B cell (primary cell): ENCODE results near the gene MAPKAP1. TPM values are rescaled to one million over a fixed set of nuclear protein-coding genes. Genes with fewer than 3 reads are reported as not detected.

ENCODE experiments used
- ATAC-seq: fragments of 200-7000 bp; cut with Tn5 transposase; one replicate; pipeline ENCODE4 v1.10.0; 2021; ENCODE audit warnings: low read depth, mild to moderate bottlenecking, moderate number of reproducible peaks, moderate library complexity
- CTCF ChIA-PET: fragments of 350-600 bp; sonication (Branson Sonifier 250); formaldehyde crosslinking; loops from one replicate; lab custom pipeline; 2021; ENCODE audit warnings: antibody characterized with exemption, inconsistent platforms; lab: Charles Lee
- POLR2A ChIA-PET: fragments of 350-600 bp; sonication (Branson Sonifier 250); formaldehyde crosslinking; loops from one replicate; lab custom pipeline; 2021; ENCODE audit warnings: antibody characterized with exemption; lab: Charles Lee
- DNase-seq: peaks from one replicate; pipeline ENCODE4 v3.0.0; 2013
- H2AFZ ChIP-seq: 2 replicates; pipeline ENCODE4 v1.6.1; 2012; ENCODE audit warnings: mild to moderate bottlenecking, low read depth, low read length; ENCODE audit not compliant: insufficient read depth, poor library complexity, severe bottlenecking
- H3K27ac ChIP-seq, 2 donors: 1 replicate in 1 of 2; 2 replicates in 1 of 2; pipeline ENCODE4 v1.5.1; 2012 to 2013; ENCODE audit warnings: low read length in 2 of 2, mild to moderate bottlenecking in 2 of 2, moderate library complexity in 1 of 2
- H3K27me3 ChIP-seq, 4 experiments: fragments of 200-600 bp in 1 of 4; sonication (generic) in 1 of 4; replicated peaks in 1 of 4; 1 replicate in 2 of 4; 2 replicates in 2 of 4; pipeline versions ENCODE4 v1.6.1 to v1.7.0; 2013 to 2016; ENCODE audit warnings: low read length in 3 of 4, mild to moderate bottlenecking in 2 of 4, mixed read lengths in 1 of 4, moderate library complexity in 1 of 4; ENCODE audit not compliant: insufficient read depth in 4 of 4, control insufficient read depth in 3 of 4; ENCODE audit errors: control extremely low read depth in 1 of 4
- H3K36me3 ChIP-seq, 2 experiments: replicated peaks in 1 of 2; 1 replicate in 1 of 2; 2 replicates in 1 of 2; pipeline versions ENCODE4 v1.6.1 to v1.7.1; 2013; ENCODE audit warnings: low read length in 1 of 2; ENCODE audit not compliant: insufficient read depth in 2 of 2, control insufficient read depth in 1 of 2; ENCODE audit errors: control extremely low read depth in 1 of 2, extremely low read depth in 1 of 2
- H3K4me1 ChIP-seq, 2 donors: fragments of 200-600 bp in 1 of 2; sonication (generic) in 1 of 2; 1 replicate in 1 of 2; 2 replicates in 1 of 2; pipeline versions ENCODE4 v1.5.1 to v1.6.1; 2013 to 2017; ENCODE audit warnings: low read length in 2 of 2; ENCODE audit not compliant: control insufficient read depth in 2 of 2, insufficient read depth in 2 of 2
- H3K4me2 ChIP-seq: replicated peaks from 2 replicates; pipeline ENCODE3; 2012; ENCODE audit warnings: mild to moderate bottlenecking, low read depth, low read length; ENCODE audit not compliant: poor library complexity, severe bottlenecking
- H3K4me3 ChIP-seq, 5 experiments: fragments of 200-600 bp in 1 of 5; sonication (generic) in 1 of 5; 1 replicate in 3 of 5; 2 replicates in 2 of 5; pipeline versions ENCODE4 v1.5.1 to v1.7.0; 2011 to 2016; ENCODE audit warnings: low read length in 4 of 5, mild to moderate bottlenecking in 4 of 5, low read depth in 2 of 5, control low read depth in 1 of 5, moderate library complexity in 1 of 5; ENCODE audit not compliant: insufficient read depth in 1 of 5; ENCODE audit errors: control extremely low read depth in 1 of 5, extremely low read depth in 1 of 5
- H3K79me2 ChIP-seq: fragments of 200-600 bp; sonication (generic); one replicate; pipeline ENCODE4 v1.6.0; 2016; ENCODE audit warnings: low read length; ENCODE audit not compliant: control insufficient read depth, insufficient read depth
- H3K9ac ChIP-seq: fragments of 200-600 bp; sonication (generic); 2 replicates; pipeline ENCODE4 v1.6.1; 2017; ENCODE audit warnings: mild to moderate bottlenecking, low read length, moderate library complexity
- H3K9me3 ChIP-seq, 3 donors: one replicate each; pipeline versions ENCODE4 v1.6.1 to v1.7.1; 2013; ENCODE audit warnings: low read length in 2 of 3; ENCODE audit not compliant: control insufficient read depth in 2 of 3, insufficient read depth in 1 of 3; ENCODE audit errors: control extremely low read depth in 1 of 3
- H4K20me1 ChIP-seq: 2 replicates; pipeline ENCODE4 v1.6.0; 2012; ENCODE audit warnings: mild to moderate bottlenecking, low read length; ENCODE audit not compliant: insufficient read depth, control insufficient read depth, poor library complexity, severe bottlenecking
- H3K27ac Mint-ChIP-seq: one replicate; pipeline ENCODE4 v1.8.0; 2021; ENCODE audit warnings: mixed read lengths
- H3K27me3 Mint-ChIP-seq: one replicate; pipeline ENCODE4 v1.8.0; 2021; ENCODE audit warnings: mixed read lengths
- H3K4me1 Mint-ChIP-seq: one replicate; pipeline ENCODE4 v1.8.0; 2021; ENCODE audit warnings: mixed read lengths
- H3K4me3 Mint-ChIP-seq: one replicate; pipeline ENCODE4 v1.8.0; 2021; ENCODE audit warnings: mixed read lengths
- H3K9me3 Mint-ChIP-seq: one replicate; pipeline ENCODE4 v1.8.0; 2022; ENCODE audit warnings: mixed read lengths; ENCODE audit not compliant: insufficient read depth
- EZH2 ChIP-seq: IDR thresholded peaks from 2 replicates; pipeline ENCODE4 v1.6.1; 2012; ENCODE audit warnings: borderline replicate concordance, low read depth, mild to moderate bottlenecking, moderate library complexity, low read length; ENCODE audit not compliant: insufficient read depth, poor library complexity, severe bottlenecking
- WGBS: methylation state at CpG from one replicate; pipeline ENCODE4 v1.1.5; 2013; ENCODE audit warnings: missing lambda C conversion rate; ENCODE audit not compliant: insufficient coverage; 5-methylcytosine and 5-hydroxymethylcytosine counted together
- intact Hi-C: fragments of 100-400 bp; cut with micrococcal nuclease; formaldehyde crosslinking; loops from one replicate; pipeline ENCODE4 v1.10.0; 2022
- polyA plus RNA-seq: library from polyadenylated mRNA; depleted of rRNA; stranded (reverse); fragments of >200 nt; gene quantifications from 2 replicates; pipeline ENCODE4 v1.2.3, GENCODE V29; 2012
- total RNA-seq, 2 donors: library from RNA; stranded (reverse); fragments of 120-200 nt in 1 of 2; gene quantifications; 1 replicate in 1 of 2; 2 replicates in 1 of 2; pipeline versions ENCODE4 v1.2.3 to v1.2.4, GENCODE V29; 2013 to 2022
- TF ChIP-seq, protein P1 (sequence below): fragments of 200-600 bp; IDR thresholded peaks from one replicate; pipeline ENCODE4 v1.8.0; 2022; ENCODE audit warnings: antibody characterized with exemption, mild to moderate bottlenecking

MAPKAP1 gene
- total and polyA plus RNA-seq, 2 donors (not counting 1 experiment from before 2014, with no cell fraction given): 51.6 to 62.4 TPM

DNA sequence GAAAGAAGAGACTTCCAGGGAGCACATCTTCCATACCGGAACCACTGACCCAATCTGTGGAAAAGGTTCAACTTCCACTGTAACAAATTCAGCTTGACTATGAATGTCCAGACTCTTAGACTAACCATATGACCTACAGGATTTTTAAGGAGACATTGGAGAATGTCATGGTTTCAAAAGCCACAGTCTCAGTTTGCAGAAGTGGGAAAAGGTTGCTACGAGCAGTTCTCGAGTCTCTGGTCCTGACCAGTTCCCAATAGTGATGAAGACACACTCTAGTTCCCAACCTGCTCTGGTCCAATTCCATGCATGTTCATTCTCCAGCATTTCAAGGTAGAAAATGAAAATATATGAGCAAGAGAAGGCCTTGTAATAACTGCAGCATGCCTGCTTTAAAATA lies 158.0 kb downstream of the MAPKAP1 start:
- no peak overlapping the region for H3K9ac ChIP-seq
- 100% methylated on average over 1 of the region's 3 CpGs for WGBS
- H3K9me3 ChIP-seq: no peaks in the 10 kb centered on the region
- ChIA-PET CTCF (interaction anchor here (4.1 kb wide), 1 partner anchor 9 kb away, joined by 16 read pairs; no protein-coding TSS in a partner anchor), POLR2A (no interaction called here)
- no peaks in the 10 kb centered on the region for H3K27me3 ChIP-seq
- H3K4me1 ChIP-seq: no peaks in the 10 kb centered on the region
- Mint-ChIP-seq H3K4me1 (no peaks in the 10 kb centered on the region), H3K4me3 (no peak overlapping the region), H3K27ac (no peak overlapping the region), H3K27me3 (no peaks in the 10 kb centered on the region), H3K9me3 (no peaks in the 10 kb centered on the region)
- intact Hi-C loops: no loop called here
- DNase-seq (no peak), ATAC-seq (no peak)
- peaks cover 13% of the 10 kb centered on the region for H3K79me2 ChIP-seq
- no peak overlapping the region for H3K27ac ChIP-seq
- no peak overlapping the region for H3K4me3 ChIP-seq
- peaks cover 0 to 5% of the 10 kb centered on the region in 2 experiments for H3K36me3 ChIP-seq
- H4K20me1 ChIP-seq: no peaks in the 10 kb centered on the region
- no peak overlapping the region for H3K4me2 ChIP-seq
- TF ChIP-seq EZH2: no peak
- TF ChIP-seq, protein P1, sequence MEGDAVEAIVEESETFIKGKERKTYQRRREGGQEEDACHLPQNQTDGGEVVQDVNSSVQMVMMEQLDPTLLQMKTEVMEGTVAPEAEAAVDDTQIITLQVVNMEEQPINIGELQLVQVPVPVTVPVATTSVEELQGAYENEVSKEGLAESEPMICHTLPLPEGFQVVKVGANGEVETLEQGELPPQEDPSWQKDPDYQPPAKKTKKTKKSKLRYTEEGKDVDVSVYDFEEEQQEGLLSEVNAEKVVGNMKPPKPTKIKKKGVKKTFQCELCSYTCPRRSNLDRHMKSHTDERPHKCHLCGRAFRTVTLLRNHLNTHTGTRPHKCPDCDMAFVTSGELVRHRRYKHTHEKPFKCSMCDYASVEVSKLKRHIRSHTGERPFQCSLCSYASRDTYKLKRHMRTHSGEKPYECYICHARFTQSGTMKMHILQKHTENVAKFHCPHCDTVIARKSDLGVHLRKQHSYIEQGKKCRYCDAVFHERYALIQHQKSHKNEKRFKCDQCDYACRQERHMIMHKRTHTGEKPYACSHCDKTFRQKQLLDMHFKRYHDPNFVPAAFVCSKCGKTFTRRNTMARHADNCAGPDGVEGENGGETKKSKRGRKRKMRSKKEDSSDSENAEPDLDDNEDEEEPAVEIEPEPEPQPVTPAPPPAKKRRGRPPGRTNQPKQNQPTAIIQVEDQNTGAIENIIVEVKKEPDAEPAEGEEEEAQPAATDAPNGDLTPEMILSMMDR: no peak
- no peak overlapping the region for H2AFZ ChIP-seq

DNA sequence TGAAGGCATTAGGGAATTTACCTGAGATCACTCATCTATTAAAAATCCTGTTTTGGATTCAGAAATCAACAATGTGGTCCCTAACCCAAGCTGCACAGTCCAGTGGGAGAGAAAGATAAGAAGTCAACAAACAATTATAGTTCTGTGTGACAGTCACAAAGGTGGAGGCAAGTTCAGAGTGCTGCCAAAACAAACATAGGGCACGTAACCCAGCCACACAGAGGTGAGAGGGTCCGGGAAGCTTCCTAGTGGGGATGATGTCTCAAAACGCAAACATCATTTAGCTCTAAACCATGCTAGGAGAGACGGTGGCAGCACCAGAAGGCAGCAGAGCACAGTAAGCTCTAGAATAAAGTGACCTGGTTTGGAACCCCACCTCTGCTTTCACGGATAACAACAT lies 158.9 kb downstream of the MAPKAP1 start:
- H3K4me1 ChIP-seq: no peaks in the 10 kb centered on the region
- H4K20me1 ChIP-seq: no peaks in the 10 kb centered on the region
- H3K27me3 ChIP-seq: no peaks in the 10 kb centered on the region
- DNase-seq: no peak
- no peak overlapping the region for H3K4me3 ChIP-seq
- Mint-ChIP-seq H3K9me3 (no peaks in the 10 kb centered on the region), H3K4me1 (no peaks in the 10 kb centered on the region), H3K4me3 (no peak overlapping the region), H3K27me3 (no peaks in the 10 kb centered on the region), H3K27ac (no peak overlapping the region)
- H3K36me3 ChIP-seq: peaks cover 0 to 5% of the 10 kb centered on the region in 2 experiments
- H2AFZ ChIP-seq: no peak overlapping the region
- no peaks in the 10 kb centered on the region for H3K9me3 ChIP-seq
- no peak for ATAC-seq
- POLR2A ChIA-PET: no interaction called here
- WGBS: 100% methylated on average over 1 of the region's 5 CpGs
- CTCF ChIA-PET: interaction anchor here (4.1 kb wide), 1 partner anchor 10 kb away, joined by 16 read pairs; no protein-coding TSS in a partner anchor
- no peak overlapping the region for H3K9ac ChIP-seq
- no peak for TF ChIP-seq EZH2
- TF ChIP-seq, protein P1: no peak
- peaks cover 7% of the 10 kb centered on the region for H3K79me2 ChIP-seq
- H3K4me2 ChIP-seq: no peak overlapping the region
- no peak overlapping the region for H3K27ac ChIP-seq
- intact Hi-C loops: no loop called here
